Testis (tissue), 2 donors: ENCODE measurements around the gene CHN2.

ENCODE experiments used
- CTCF ChIP-seq, 3 experiments: fragments of 450-650 bp in 2 of 3; fragments of 200-600 bp in 1 of 3; sonication (generic) in 1 of 3; IDR thresholded peaks; one replicate each; pipeline ENCODE4 v1.5.1; 2016 to 2019; ENCODE audit warnings: antibody characterized with exemption in 3 of 3, mild to moderate bottlenecking in 2 of 3, moderate library complexity in 1 of 3
- POLR2A ChIP-seq: fragments of 450-650 bp; IDR thresholded peaks from one replicate; pipeline ENCODE4 v1.6.1; 2017; ENCODE audit warnings: antibody characterized with exemption, mild to moderate bottlenecking, moderate library complexity

DNA sequence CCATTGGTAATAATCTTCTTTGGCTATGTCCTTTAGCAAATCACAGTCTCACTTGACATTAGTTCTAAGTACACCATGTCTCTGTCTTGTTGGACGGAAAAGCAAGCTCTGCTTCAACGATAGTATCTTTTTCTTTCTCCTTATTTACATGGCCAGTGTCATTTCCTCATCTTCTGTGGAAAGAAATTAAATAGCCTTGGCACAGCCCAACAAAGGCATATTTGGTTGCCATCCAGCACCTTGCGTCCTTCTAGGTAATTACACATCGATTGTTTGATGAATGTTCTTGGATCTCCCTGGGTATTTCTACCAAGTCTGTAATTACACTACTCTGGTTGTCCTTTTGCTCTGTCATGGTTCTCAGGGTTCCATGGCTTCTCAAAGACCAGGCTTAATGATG, 183.1 kb downstream of the CHN2 start:
- TF ChIP-seq POLR2A (no peak), CTCF (IDR thresholded peaks at IDR 0.05) (no peak)
